GM10266 (cell line): Measurements from ENCODE around the gene PPIL1.

Experiments
- DNase-seq: peaks from one replicate; pipeline ENCODE4 v3.0.0; 2012; ENCODE audit errors: extremely low spot score
- TF ChIP-seq, protein P1 (sequence below): IDR thresholded peaks from 2 replicates; pipeline ENCODE4 v1.5.1; 2012; ENCODE audit warnings: mild to moderate bottlenecking, low read depth; ENCODE audit not compliant: control insufficient read depth, insufficient read depth; ENCODE audit errors: missing control alignments

Gene PPIL1

DNA sequence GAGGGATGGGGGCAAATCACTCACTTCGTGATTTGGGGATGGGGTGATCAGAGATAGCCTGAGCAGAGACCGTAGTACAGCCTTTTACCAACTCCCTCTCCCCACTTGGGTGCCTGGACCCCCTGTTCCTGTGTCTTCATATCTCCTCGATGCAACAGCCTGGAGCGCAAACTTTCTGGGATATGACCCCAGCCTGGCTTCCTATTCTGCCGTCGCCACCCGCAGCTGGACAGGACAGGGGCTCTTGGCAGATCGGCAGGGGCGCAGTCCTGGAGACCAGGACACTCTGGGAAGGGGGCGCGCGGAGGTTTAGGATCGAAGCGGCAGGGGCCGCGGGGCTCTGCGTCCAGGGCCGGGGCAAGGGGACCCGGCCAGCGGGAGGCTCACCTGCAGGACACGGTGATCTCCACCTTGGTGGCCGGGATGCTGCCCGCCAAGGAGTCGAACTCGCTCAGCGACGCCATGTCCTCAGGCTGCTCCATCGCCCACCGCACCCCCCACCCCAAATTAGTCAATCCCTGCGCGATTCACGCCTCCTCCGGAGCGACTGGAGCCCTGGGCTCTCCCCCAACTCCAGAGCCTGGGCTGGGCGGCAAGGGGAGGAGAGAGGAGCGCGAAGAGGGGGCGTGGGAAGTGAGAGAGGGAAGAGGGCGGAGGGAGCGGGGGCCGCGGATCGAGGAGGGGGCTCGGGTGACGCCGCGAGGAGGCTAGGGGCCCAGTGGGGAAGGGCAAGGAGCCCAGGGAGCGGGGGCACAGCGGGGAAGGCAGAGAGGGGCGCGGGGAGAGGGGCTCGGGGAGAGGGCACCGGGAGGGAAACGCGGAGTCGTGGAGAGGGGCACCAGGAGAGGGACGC lies 35.5 kb downstream of the PPIL1 start, which contains the start of gene CPNE5:
CPNE5 (minus strand) TSS at position 549 of the 853 bp plus-strand sequence; CDS start at position 482, 67 bp downstream.
- TF ChIP-seq, protein P1, sequence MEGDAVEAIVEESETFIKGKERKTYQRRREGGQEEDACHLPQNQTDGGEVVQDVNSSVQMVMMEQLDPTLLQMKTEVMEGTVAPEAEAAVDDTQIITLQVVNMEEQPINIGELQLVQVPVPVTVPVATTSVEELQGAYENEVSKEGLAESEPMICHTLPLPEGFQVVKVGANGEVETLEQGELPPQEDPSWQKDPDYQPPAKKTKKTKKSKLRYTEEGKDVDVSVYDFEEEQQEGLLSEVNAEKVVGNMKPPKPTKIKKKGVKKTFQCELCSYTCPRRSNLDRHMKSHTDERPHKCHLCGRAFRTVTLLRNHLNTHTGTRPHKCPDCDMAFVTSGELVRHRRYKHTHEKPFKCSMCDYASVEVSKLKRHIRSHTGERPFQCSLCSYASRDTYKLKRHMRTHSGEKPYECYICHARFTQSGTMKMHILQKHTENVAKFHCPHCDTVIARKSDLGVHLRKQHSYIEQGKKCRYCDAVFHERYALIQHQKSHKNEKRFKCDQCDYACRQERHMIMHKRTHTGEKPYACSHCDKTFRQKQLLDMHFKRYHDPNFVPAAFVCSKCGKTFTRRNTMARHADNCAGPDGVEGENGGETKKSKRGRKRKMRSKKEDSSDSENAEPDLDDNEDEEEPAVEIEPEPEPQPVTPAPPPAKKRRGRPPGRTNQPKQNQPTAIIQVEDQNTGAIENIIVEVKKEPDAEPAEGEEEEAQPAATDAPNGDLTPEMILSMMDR = no peak
- DNase-seq = no peak

DNA sequence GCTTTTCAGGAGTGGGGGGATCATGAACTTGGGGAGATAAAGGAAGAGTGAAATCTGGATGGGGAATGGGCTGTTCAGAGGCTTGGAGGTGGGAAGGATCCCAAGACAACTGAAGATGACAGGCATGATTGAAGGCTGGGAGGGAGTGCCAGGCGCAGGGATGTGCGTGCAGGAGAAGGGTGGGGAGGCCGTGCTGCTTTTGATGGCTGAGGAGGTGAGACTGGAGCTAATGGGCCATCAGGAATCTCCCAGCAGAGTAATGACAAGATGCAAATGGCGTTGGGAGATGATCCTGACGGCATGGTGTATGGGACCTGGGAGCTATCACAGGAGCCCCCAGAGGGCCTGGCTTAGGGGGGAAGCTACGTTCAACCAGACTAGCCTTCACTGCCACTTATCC lies 36.9 kb downstream of the PPIL1 start:
- no peak for DNase-seq
- TF ChIP-seq, protein P1 = no peak

DNA sequence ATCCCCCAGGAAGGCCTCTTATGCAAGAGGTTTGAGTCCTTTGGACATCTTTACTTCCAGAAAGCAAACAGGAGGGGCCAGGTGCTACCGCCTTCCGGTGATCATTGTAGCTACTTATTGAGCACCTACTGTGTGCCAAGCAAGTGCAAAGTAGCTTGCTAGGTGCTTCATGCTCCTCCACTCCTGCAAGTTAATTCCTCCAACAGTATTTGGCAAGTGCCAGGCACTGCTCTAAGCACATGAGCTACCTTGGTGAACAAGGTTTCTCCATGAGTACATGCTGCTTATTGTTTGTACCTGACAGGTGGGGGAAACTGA lies 37.6 kb downstream of the PPIL1 start:
- no peak for DNase-seq
- TF ChIP-seq, protein P1 = no peak

DNA sequence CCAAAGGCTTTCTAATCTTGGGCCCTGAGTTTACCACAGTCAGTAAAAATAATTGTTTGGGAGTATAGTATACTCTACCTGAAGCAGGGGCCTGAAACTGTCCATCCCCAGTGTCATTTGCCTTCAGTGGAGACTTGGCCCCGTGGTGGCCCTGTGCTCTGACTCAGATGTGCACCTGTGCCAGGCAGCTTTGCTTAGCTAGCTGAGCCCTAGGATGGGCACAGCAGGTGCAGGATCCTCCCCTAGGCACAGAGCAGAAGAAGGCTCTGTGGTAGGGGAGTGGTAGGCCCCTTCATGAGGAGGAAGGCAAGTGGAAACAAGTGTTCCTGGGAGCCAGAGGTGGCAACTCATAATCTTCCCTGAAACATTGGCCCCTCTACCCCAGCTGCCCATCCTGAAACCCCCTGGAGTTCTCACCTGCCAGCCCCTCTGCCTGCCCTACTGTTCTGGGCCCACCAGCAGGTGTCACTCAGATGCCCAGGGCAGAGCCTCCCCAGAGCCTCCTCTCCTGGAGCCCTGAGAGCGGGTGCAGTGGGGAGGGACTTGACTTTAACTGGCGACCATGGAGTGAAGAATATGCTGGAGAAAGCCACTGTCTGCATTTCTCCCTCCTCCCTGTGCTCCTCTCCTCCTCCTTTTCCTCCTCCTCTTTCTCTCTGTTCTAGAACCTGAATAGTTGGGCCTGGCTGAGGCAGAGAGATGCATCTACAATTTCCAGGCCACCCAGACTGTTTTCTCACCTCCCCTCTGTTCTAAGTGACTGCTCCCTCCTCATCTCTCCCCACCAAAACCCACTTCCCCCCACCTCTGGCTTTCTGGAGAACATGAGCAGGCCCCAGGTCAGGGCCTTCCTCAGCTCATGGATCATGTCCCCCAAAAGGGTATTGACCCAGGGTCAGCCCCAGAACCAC lies 38.2 kb downstream of the PPIL1 start:
- TF ChIP-seq, protein P1 = peak; percentile 27
- DNase-seq = no peak

DNA sequence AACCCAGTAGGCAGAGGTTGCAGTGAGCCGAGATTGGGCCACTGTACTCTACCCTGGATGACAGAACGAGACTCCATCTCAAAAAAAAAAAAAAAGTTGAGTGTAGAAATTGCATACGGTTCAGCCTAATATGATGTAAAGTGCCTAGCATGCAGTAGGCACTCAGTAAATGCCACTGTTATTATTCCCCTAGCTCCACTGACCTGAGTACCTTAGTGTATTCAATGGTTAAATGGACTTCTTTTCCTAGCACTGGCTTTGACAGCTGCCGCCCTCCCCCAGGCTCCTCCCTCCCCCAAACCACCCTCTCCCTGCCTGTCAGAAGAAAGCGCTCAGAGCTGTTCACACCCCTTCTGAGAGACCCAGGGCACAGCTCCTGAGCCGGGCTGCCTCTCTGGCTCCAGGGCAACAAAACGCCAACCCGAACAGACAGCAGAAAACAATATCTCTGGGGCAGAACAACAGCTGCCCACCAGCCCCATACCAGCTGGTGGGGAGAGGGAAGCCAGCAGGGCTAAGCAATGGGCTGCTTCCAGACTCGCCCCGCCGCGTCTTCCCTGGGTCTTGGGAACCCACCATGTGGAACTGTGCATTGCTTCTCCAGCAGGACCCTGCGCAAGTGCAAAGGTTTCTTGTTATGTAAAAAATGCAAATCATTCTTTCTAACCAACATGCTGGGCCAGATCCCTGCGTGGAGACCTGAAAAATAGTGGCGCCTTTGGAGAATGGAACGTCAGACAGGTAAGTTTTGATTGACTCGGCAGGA lies 39.8 kb downstream of the PPIL1 start:
- no peak for DNase-seq
- TF ChIP-seq, protein P1 = no peak

DNA sequence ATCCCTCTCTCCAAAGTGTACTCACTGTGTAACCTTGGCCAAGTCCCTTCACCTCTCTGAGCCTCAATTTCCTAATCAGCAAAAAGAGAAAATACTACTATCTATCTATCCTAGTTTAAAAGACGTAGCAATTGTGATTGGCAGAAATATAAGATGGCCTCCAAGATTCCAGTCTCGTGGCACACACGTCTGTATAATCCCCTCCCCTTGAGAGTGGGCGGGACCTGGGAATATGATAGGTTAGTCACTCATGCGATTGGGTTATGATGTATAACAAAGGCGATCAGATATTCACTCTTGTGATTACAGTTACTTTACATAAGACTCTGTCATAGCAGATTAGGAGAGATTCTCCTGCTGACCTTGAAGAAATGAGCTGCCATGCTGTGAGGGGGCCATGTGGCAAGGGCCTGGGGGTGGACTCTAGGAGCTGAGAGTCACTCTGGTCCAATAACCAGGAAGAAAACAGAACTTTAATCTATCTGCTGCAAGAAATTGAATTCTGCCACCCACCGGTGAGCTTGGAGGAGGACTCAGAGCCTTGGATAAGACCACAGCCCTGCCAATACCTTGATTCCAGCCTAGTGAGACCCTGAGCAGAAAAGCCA lies 41.3 kb downstream of the PPIL1 start:
- DNase-seq = no peak

More for the DNA sequence above, 41.3 kb downstream of the PPIL1 start:
- TF ChIP-seq, protein P1 = no peak
